ENCODE results near the gene CD59.
"Not testable (repeated sequence)": the region's sequence is repeated elsewhere in the genome, so short reads cannot be mapped to it uniquely, and the experiment has no call there.

The CD59 gene

DNA sequence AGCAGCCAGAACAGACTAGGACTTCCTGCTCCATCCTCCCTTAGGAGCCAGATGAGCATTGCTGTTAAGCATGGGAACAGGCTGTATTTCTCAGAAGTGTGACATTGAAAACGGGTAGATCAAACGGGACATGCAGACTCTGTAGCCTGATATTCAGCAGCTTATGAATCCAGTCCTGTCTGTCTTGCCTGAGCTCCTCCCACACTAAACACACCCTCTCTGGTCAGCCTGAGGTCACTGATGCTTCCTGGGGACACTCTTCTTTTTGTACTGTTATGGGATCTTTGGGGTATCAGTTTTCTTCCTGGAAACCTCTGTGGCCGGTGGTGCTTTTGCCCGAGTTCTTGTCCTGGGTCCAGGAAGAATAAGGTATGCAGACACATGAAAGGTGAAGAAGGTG lies 71.4 kb downstream of the CD59 start:
- DNase-seq = no peak

DNA sequence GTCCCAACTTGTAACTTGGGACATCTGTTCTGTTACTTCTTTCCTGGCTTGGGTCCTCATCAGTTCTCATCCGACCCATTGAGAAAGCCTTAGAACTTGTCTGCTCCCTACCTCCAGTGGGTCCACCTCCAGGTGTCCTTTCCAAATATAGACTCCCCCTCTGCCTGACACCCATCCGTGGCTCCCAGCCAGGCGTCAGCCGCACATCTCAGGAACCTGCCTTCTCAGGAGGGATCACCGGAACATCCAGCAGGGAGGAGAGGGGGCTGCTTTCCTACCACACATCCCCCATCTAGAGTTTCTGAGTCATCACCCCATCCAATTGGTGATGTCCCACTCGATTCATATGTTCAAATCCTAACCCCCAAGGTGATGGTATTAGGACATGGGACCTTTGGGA lies 72.1 kb downstream of the CD59 start:
- no peak for DNase-seq

DNA sequence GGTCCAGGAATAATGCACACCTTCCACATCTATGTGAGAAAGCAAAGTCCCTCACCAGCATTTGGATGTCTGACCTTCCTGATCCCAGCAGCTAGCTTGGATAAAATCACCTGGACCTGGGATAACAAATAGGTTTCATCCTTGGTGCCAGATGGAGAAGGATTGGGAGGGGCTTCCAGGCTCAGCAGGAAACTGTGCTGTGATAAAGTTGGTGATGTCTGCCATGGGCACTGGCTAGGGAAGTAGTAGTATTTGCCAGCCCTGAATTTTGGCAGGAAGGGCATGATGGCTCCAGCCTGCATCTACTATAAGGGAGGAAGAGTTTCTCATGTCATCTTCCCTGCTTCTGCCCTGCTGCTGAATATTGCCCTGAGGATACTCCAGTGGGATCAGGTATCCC lies 73.1 kb downstream of the CD59 start:
- DNase-seq = no peak

DNA sequence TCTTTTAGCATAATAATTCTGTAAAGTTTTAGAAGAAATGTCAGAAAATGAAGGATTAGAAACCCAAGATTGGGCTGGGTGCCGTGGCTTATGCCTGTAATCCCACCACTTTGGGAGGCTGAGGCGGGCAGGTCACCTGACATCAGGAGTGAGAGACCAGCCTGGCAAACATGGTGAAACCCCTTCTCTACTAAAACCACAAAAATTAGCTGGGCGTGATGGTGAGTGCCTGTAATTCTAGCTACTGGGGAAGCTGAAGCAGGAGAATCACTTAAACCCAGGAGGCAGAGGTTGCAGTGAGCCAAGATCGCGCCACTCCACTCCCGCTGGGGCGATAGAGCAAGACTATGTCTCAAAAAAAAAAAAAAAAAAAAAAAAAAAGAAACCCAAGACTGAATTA lies 74.7 kb downstream of the CD59 start:
- not testable (repeated sequence) for DNase-seq

GRCh38 chr11:33660962-33661361 lies 75.3 kb downstream of the CD59 start:
- DNase-seq = no peak

- DNase-seq = no peak
These were observed 76.7 kb downstream of the CD59 start for GRCh38 chr11:33659370-33660139.

DNA sequence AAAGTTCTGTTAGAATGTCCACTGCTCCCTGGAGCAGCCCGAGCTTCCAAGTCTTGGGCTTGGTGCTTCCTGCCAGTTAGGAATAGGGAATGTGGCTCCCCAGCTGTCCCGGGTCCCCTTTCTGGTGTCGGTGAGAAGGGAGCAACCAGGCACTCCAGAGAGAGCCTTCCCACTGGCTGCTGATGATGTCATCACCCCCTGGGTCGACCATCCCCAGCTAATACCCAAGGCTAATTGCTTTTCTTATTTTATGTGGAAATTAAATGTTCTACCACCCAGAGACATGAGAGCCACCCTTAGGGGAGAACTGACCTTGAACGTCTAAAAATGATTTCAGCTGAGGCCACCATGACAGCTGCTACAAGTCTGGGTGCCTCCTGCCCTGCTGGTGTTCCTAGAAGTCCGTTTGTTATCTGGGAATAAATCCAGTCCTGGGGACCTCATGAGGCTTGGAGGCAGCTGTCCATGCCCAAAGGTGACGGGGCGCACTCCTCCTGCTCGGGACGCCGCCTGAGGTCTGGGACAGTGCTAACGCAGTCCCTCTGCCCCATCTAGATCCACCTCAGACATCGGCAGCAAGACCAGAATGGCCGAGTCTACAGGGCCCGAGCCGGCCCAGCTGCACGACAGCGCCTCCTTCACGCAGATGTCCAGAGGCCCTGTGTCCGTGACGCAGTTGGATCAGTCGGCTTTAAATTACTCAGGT lies 77.9 kb downstream of the CD59 start:
- DNase-seq = no peak

DNA sequence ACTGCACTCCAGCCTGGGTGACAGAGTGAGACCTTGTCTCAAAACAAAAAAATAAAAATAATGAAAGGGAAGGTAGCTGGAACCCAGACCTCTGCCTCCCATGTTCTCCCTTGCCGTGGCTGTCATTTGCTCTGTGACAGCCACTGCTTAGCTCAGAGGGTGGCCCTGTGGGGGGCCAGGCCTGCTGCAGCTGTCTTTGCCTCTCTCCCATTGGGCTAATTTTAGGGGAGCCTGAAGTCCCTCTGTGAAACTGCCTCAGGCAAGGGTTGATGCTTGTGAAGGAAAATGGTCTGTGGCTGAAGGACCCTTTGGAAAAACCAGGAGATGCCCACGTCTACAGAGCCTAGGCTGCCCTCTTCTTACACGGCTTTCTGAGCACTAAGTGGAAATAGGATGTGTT lies 78.5 kb downstream of the CD59 start:
- DNase-seq = no peak

- DNase-seq = no peak
These were observed 79.5 kb downstream of the CD59 start for GRCh38 chr11:33656768-33657167.

DNA sequence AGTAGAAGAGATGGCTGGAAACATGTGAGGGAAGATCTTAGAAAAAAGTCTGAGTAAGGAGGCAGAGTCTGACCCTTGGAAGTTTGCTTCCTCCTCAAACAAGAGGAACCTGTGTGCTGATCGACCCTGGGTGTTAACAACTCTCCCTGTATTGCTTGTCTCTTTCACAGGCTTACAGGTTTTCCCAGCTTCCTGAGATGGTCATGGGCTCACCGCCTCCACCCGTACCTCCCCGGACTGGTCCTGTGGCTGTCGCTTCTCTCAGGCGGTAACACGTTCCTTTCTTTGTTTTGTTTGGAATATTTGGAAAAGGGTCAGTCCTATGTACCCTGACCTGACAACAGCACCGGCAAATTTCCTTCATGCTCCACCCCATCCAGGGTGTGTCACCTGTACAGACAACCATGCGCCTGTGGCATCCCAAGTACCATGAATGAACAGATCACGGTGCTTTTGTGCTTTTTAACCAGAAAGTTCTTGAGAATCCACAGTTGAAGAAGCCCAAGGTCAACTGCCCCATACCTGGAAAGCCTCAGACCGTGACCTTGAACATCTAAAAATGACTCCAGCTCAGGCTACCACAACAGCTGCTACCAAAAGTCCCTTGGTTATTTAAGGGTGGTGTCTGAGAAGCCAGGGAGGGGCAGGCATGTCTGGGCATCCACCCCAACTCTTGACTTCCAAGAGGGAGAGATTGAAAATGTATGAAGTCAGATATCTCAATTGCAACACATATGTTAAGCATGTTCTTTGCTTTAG lies 80.2 kb downstream of the CD59 start:
- no peak for DNase-seq

- DNase-seq = no peak
These were observed 81.6 kb downstream of the CD59 start for GRCh38 chr11:33654594-33654993.
